SW 1271 (cell line): Measurements from ENCODE around the gene VWA5B1.

Experiments
- DNase-seq, 2 experiments: peaks; one replicate each; lab custom pipeline; 2025; lab: John Stamatoyannopoulos, UW

The VWA5B1 gene

DNA sequence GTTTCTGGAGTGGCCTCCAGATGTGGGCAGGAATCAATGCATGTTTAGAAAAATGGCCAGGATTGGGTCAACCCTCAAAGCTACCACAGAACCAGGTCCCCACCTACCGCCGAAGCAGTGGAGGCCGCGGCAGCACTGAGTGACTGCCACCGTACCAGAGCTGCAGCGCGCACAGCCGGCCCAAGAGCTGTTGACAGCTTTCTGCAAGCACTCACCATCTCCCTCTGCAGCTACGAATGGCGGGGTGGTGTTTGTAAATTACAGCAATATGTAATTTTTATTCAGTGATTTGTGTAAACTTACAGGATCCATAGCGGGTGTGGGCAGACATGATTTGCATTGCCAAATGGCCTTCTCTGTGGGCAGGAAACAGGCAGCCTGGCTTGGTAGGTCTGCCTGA lies 98.9 kb downstream of the VWA5B1 start:
- DNase-seq: no peak

- no peak for DNase-seq
Measured at GRCh38 chr1:20390589-20391331, 100.1 kb downstream of the VWA5B1 start.

GRCh38 chr1:20395255-20395654 lies 104.6 kb downstream of the VWA5B1 start:
- DNase-seq: no peak

- DNase-seq: no peak
Measured at GRCh38 chr1:20398744-20399143, 108.1 kb downstream of the VWA5B1 start.

- no peak for DNase-seq
Measured at GRCh38 chr1:20399196-20399595, 108.5 kb downstream of the VWA5B1 start.

DNA sequence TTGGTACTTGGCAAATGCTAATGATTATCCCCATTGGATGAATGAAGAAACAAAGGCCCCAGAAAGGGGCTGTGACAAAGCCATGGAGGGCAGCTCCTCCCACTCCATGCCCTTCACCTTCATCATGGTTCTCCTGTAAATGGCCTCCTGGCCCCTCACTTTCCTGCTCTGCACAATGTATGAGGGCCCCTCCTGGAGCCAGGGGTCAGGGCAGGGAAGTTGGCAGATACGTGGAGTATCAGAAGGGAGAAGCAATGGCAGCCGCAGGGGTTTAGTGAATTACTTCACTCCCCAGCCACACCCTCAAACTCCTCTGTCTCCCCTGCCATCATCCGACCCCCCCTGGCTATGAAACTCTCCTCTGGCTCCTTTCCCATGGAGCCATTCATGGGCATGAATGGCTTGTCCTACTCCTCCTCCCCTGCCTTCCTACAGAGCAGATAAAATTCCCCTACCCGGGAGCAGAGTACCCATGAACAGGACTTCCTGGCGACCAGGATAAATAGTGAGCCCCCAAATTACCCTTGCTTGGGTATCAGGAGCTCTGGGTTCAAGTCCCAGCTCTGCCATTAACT lies 109.0 kb downstream of the VWA5B1 start:
- no peak for DNase-seq

DNA sequence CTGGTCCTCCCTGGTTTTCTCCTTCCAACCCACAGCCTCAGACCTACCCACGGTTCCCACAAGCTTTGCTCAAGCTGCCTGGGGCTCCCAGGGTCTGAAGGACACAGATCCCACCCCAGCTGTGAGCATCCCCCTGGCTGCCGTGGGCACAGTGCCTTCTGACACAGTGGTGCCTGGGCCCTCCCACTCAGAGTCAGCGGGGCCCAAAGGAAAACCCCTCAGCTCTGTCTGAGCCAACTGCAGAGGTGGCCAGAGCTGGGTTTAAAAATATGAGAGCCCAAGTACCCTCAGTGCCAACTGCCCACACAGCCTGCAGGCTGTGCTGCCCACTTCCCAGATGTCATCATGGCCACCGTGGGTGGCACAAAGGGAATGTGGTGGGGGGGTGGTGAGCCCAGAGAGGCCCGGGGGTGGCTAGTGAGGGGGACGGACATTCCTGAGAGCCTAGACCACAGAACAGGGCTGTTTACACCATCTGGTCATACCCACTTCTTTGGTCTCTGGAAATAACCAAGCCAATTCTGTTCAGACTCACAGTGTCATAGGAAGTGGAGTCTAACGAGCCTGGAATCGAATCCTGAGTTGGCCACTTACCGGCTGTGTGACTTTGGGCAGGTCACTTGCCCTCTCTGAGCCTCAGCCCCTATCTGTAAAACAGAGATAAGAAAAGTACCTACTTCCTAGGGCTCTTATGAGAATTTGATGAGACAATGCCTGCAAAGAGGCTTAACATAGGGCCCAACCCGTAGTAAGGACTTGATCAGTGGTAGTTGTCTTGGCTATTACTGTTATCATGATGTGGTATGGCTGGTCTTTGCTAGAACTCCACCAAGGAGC lies 109.9 kb downstream of the VWA5B1 start:
- no peak for DNase-seq

DNA sequence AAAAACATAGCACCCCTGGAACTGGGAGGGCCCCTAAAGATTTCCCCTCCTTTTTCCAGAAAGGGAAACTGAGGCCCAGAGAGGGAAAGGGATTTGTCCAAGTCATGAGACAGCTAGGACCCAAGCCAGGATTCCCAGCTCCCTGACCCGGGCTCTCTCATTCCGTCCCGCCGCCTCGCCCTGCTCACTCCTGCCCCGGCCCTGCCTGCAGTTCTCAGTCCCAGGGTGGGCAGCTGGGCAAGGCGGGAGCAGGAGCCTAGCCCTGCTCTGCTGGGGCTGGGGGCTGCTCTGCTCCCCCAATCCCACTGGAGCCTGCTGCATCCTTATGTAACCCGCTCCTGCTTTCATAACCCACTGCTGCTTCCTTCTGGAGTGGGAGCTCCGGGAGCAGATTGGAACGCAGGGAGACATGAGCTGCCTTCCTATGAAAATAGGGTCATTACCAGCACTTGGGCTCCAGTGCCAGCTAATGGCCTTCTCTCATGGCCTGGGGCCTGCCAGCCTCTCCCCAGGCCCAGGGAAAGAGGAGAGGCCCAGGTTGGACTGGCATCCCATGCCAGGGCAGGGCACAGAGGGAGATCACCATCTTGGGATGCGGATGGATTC lies 110.8 kb downstream of the VWA5B1 start:
- DNase-seq: no peak

DNA sequence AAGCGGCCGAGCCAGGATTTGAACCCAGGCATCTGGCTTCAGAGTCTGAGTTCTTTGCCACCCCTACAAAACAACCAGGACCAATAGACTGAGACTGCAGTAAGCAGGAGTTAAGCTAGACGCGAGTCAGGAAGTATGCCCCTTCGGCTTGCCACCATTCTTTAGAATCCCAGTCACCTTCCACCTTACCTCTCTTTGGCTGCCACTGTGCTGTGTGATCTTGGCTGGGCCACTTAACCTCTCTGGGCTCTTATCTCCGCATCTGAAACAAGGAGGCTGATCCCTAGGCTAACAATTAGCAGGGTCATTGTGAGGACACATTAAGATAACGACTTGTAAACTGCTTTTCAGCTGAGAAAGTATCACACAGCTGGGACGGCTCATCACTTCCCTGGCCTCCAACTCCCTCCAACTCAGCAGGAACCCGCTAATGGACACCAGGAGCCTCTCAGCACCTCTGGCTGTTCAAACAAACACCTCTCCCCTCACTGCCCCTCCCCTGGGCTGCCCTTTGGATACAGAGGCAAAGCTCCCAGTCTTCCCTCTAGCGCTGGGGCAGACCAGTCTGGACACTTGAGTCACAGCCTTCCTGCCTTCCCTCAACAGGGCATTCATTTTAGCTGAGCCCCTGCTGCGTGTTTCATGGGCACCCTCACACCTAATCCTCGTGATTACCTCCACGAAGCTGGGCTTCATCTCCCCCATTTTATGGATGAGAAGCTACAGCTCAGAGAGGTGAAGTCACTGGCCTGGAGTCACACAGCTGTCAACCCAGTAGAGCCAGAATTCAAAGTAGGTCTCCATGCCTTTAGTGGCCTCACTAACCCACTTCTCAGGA lies 112.1 kb downstream of the VWA5B1 start:
- no peak for DNase-seq

- DNase-seq: no peak
Measured at GRCh38 chr1:20403423-20404145, 112.9 kb downstream of the VWA5B1 start.

- no peak for DNase-seq
Measured at GRCh38 chr1:20404466-20404865, 113.8 kb downstream of the VWA5B1 start.
